OCI-LY3 (cell line): ENCODE results near the gene PHF3.

Experiments
- EZH2phosphoT487 ChIP-seq: fragments of 200-600 bp; shearing (Covaris generic); IDR thresholded peaks from 2 replicates; pipeline ENCODE4 v1.6.1; 2018; ENCODE audit warnings: antibody characterized with exemption, mixed run types, low read depth
- TF ChIP-seq, protein P1 (sequence below): fragments of 200-600, 300-600 bp; sonication (generic); IDR thresholded peaks from 2 replicates; pipeline ENCODE4 v1.5.1; 2014; ENCODE audit warnings: antibody characterized with exemption, low read length, low read depth

DNA sequence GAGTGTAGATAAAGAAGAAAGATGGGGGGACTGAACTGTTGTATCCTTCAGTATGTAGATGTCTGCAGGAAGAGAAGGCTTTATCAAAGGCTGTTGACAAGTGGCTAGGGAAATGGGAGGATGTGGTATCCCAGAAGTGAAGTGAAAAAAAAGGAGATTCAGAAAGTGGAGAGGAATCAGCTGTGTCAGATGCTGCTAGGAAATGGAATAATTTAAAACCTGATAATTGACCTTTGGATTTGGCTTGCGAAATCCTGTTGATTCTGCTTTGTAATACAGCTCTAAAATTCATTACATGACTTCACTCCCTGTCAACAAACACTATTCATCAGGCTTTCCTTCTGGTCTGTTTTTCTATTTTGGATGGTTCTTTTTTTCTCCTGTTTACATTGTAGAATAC is 41.7 kb downstream of the PHF3 start:
- TF ChIP-seq, protein P1, sequence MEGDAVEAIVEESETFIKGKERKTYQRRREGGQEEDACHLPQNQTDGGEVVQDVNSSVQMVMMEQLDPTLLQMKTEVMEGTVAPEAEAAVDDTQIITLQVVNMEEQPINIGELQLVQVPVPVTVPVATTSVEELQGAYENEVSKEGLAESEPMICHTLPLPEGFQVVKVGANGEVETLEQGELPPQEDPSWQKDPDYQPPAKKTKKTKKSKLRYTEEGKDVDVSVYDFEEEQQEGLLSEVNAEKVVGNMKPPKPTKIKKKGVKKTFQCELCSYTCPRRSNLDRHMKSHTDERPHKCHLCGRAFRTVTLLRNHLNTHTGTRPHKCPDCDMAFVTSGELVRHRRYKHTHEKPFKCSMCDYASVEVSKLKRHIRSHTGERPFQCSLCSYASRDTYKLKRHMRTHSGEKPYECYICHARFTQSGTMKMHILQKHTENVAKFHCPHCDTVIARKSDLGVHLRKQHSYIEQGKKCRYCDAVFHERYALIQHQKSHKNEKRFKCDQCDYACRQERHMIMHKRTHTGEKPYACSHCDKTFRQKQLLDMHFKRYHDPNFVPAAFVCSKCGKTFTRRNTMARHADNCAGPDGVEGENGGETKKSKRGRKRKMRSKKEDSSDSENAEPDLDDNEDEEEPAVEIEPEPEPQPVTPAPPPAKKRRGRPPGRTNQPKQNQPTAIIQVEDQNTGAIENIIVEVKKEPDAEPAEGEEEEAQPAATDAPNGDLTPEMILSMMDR, result no peak
- no peak for TF ChIP-seq EZH2phosphoT487
